ENCODE measurements around the gene IQSEC1. TPM values are rescaled to one million over a fixed set of nuclear protein-coding genes. Genes with fewer than 3 reads are reported as not detected.

IQSEC1 gene
- total RNA-seq, 1 experiment from 2014 or later, result 13.3 TPM

GRCh38 chr3:12961697-12962036 lies 111.6 kb downstream of the IQSEC1 start:
- no peak for DNase-seq
- TF ChIP-seq CTCF (IDR thresholded peaks at IDR 0.05; ENCODE audit: unreplicated experiment), result no peak
- BruUV-seq (replicated peaks), result no TSS peak
- Mint-ChIP-seq H3K9me3 (ENCODE audit: low read depth, unreplicated experiment) (no peaks in the 10 kb centered on the region), H3K4me1 (ENCODE audit: low read depth, unreplicated experiment) (peaks cover 19% of the 10 kb centered on the region), H3K27ac (ENCODE audit: unreplicated experiment) (no peak overlapping the region), H3K27me3 (ENCODE audit: unreplicated experiment) (no peaks in the 10 kb centered on the region), H3K4me3 (ENCODE audit: low read depth, unreplicated experiment) (no peak overlapping the region), H3K36me3 (ENCODE audit: insufficient read depth, unreplicated experiment) (peaks cover 5% of the 10 kb centered on the region)
- intact Hi-C loops (cut with micrococcal nuclease; ENCODE audit: unreplicated experiment), result no loop called here
- CTCF ChIA-PET, result no interaction called here

- no peak overlapping the region for H3K27ac Mint-ChIP-seq (ENCODE audit: unreplicated experiment)
- no peak for TF ChIP-seq CTCF (IDR thresholded peaks at IDR 0.05; ENCODE audit: unreplicated experiment)
- intact Hi-C loops (cut with micrococcal nuclease; ENCODE audit: unreplicated experiment), result no loop called here
- no peaks in the 10 kb centered on the region for H3K9me3 Mint-ChIP-seq (ENCODE audit: low read depth, unreplicated experiment)
- no peak overlapping the region for H3K4me3 Mint-ChIP-seq (ENCODE audit: low read depth, unreplicated experiment)
- no peak for DNase-seq
- no TSS peak for BruUV-seq (replicated peaks)
- CTCF ChIA-PET, result interaction anchor here (1.0 kb wide), 1 partner anchor 13 kb away, joined by 4 read pairs; no protein-coding TSS in a partner anchor
- H3K27me3 Mint-ChIP-seq (ENCODE audit: unreplicated experiment), result no peaks in the 10 kb centered on the region
- H3K36me3 Mint-ChIP-seq (ENCODE audit: insufficient read depth, unreplicated experiment), result peaks cover 2% of the 10 kb centered on the region
- peaks cover 13% of the 10 kb centered on the region for H3K4me1 Mint-ChIP-seq (ENCODE audit: low read depth, unreplicated experiment)
Measured at GRCh38 chr3:12961007-12961696, 112.1 kb downstream of the IQSEC1 start.

- Mint-ChIP-seq H3K4me3 (ENCODE audit: low read depth, unreplicated experiment) (no peak overlapping the region), H3K27me3 (ENCODE audit: unreplicated experiment) (no peaks in the 10 kb centered on the region), H3K36me3 (ENCODE audit: insufficient read depth, unreplicated experiment) (peaks cover 4% of the 10 kb centered on the region), H3K4me1 (ENCODE audit: low read depth, unreplicated experiment) (peaks cover 7% of the 10 kb centered on the region), H3K27ac (ENCODE audit: unreplicated experiment) (no peak overlapping the region), H3K9me3 (ENCODE audit: low read depth, unreplicated experiment) (no peaks in the 10 kb centered on the region)
- no TSS peak for BruUV-seq (replicated peaks)
- no peak for TF ChIP-seq CTCF (IDR thresholded peaks at IDR 0.05; ENCODE audit: unreplicated experiment)
- intact Hi-C loops (cut with micrococcal nuclease; ENCODE audit: unreplicated experiment), result no loop called here
- no peak for DNase-seq
- CTCF ChIA-PET, result interaction anchor here (1.0 kb wide), 1 partner anchor 12 kb away, joined by 4 read pairs; no protein-coding TSS in a partner anchor
Measured at GRCh38 chr3:12960497-12960896, 112.7 kb downstream of the IQSEC1 start.

GRCh38 chr3:12959838-12960378 lies 113.3 kb downstream of the IQSEC1 start:
- H3K27ac Mint-ChIP-seq (ENCODE audit: unreplicated experiment), result no peak overlapping the region
- no peaks in the 10 kb centered on the region for H3K9me3 Mint-ChIP-seq (ENCODE audit: low read depth, unreplicated experiment)
- H3K4me3 Mint-ChIP-seq (ENCODE audit: low read depth, unreplicated experiment), result no peak overlapping the region
- peaks cover under 1% of the 10 kb centered on the region for H3K4me1 Mint-ChIP-seq (ENCODE audit: low read depth, unreplicated experiment)
- no peak for DNase-seq
- no TSS peak for BruUV-seq (replicated peaks)
- H3K36me3 Mint-ChIP-seq (ENCODE audit: insufficient read depth, unreplicated experiment), result peaks cover 4% of the 10 kb centered on the region
- intact Hi-C loops (cut with micrococcal nuclease; ENCODE audit: unreplicated experiment), result no loop called here
- CTCF ChIA-PET, result interaction anchor here (1.0 to 1.2 kb wide), 2 partner anchors 10 to 12 kb away, joined by 3 to 4 read pairs; no protein-coding TSS in a partner anchor
- TF ChIP-seq CTCF (IDR thresholded peaks at IDR 0.05; ENCODE audit: unreplicated experiment), result no peak
- H3K27me3 Mint-ChIP-seq (ENCODE audit: unreplicated experiment), result no peaks in the 10 kb centered on the region
